NCI-H1105 (cell line): Measurements from ENCODE around the gene MUSTN1.
A peak's percentile ranks its signal among the peaks of the same experiment; 100 is the strongest.

Experiments
- DNase-seq: peaks from one replicate; lab custom pipeline; 2025; lab: John Stamatoyannopoulos, UW

Gene MUSTN1

DNA sequence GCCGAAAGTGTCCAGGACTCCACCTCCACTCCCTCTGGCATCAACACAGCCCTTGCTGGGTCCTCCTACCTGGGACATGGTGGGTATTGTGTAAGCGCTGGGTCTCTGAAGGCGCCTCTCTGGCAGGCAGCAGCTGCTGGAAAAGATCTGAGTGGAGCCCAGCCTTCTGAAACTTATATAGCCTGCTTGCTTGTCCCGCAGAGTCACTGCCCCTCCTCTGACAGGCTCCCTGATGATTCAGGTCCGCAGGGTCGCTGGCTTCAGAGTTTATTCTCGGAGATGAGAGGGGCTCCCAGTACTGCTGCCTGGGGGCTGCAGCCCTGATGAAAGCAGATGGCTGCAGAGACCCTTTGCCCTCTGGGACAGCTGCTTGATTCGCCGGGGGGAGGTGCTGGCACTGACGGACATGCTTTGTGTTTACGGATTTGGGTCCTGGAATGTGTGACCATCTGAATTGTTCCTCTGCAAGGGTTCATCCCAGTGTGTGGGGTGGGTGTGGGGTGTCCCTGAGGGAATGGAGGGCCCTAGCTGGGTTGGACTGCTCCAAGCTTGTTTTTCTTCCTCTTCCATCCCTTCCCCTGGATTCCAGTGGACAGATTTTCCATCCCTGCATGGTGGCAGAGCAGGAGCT is at the start of gene MUSTN1:
Gene MUSTN1, minus strand, starts transcription at position 149 of the 631 bp plus-strand sequence. Its CDS starts 71 bp downstream, at position 78.
- DNase-seq: no peak

DNA sequence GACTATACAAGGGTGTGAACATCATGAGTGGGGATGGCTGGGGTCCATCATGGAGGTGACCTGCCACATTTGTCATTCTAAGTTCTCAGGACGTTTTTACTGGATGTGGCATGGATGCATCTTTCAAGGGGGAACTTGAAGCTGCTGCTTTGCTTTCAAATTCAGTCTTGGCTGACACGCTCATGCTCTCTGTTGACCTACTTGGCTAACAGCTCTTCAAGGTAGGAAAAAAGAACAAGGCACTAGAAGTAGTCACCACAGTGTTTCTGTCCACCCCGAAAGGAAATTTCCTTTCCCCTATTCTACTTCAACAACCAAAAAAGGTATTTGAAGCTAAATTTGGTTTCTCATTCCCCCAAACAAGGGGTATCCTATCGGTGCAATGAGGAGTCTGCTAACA is 47.6 kb upstream of the MUSTN1 start:
- no peak for DNase-seq

DNA sequence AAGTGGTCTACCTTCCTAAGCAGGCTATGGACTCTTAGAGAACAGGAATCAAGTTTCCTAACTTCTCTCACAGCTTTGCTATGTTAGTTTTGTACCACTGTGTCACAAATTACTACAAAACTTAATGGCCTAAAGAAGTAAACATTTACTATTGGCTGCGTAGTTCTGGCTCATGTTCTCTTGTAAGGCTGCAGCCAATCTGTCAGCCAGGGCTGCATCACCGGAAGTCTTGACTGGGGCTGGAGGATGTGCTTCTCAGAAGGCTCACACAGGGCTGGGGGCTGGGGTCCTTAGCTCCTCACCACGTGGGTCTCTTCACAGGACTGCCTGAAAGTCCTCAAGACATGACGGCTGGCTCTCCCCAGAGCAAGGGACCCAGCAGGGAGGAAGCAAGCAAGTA is 47.1 kb upstream of the MUSTN1 start:
- no peak for DNase-seq

DNA sequence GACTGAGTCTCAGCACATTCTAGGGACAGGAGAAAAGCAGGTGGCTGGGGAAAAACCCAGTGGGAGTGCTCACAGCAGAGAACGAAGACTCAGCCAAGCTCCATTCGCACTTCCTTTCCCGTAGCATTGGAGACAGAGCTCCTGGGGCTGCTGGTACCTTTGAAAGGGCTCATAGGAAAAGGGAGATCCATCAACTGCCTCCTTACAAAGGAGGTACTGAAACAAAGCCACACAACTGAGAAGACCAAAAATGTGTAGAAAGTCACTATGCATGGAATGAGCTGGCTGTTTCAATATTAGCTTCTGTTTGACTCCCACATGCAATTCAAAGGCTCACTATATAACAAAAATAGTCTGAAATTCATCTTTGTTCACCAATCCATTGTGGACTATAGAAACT is 45.7 kb upstream of the MUSTN1 start:
- DNase-seq: no peak

DNA sequence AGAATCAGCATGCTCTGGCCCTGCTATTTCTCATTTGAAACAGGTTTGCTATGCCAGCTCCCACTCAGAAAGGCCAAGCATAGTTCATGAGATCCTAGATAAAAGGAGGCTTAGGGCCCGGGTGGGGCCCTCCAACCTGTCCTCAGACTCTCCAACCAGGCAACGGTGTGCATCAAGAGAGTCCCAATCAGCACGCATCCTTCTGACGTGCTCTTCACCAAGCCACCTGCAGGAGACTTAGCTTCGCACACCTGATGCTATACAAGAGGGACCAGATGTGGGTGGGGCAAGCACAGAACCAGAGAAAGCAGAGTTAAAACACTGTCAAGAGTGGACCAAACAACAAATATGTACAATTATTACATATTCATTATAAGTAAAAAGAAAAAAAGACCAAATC is 45.2 kb upstream of the MUSTN1 start:
- no peak for DNase-seq

DNA sequence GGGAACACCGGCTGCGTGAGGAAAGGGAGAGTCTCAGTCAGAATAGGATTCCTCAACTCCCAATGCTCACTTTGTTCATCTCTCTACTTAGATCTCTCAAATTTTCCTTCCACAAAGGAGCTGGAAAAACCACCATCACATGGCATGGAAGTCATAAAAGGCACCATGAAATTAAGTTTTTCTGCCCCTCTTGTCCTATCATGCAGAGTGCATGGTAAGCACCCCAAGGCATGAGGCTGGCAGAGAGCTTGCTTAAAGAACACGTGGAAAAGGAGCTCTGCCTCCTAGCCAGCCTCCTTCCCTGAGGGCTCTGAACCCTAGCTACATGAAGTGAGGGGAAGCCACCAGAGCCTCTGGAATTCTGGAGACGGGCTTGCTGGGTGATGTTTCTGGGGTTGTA is 44.8 kb upstream of the MUSTN1 start:
- no peak for DNase-seq

DNA sequence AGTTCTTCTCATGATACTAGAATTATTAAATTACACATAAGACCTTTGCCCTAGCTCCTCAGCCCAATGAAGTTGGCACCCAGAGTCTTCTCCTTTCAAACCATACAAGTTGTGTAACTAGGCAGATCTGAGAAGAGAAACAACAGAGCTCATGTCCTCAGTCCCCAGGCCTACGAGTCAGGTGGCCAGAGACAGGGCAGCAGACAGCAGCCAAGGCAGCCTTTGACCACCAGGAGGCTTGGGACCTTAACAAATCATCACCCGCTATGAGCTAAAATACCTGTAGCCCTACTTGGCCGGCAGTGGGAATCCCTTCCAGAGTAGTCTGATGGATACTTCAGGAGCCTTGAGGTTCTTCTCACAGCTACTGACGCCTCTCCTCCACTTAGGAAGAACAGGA is 44.3 kb upstream of the MUSTN1 start:
- DNase-seq: no peak

DNA sequence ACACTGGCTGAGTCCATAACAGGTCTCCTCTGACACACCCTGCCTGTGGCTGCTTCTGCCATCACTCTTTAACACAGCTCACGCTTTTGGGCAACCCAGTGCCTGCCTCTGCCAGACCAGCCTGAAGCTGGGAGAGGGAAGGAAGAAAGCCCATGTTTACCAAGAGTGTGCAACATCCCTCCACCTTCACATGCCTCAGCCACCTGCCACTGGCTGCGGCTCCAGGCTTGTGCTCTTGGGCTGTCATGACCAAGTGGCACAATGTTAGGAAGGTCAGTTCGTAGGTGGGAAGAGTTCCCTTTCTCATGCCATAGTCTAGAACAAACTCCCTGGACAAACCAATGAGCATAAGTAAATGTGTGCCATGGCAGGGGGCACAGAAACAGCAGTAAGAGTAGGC is 42.3 kb upstream of the MUSTN1 start:
- DNase-seq: no peak

DNA sequence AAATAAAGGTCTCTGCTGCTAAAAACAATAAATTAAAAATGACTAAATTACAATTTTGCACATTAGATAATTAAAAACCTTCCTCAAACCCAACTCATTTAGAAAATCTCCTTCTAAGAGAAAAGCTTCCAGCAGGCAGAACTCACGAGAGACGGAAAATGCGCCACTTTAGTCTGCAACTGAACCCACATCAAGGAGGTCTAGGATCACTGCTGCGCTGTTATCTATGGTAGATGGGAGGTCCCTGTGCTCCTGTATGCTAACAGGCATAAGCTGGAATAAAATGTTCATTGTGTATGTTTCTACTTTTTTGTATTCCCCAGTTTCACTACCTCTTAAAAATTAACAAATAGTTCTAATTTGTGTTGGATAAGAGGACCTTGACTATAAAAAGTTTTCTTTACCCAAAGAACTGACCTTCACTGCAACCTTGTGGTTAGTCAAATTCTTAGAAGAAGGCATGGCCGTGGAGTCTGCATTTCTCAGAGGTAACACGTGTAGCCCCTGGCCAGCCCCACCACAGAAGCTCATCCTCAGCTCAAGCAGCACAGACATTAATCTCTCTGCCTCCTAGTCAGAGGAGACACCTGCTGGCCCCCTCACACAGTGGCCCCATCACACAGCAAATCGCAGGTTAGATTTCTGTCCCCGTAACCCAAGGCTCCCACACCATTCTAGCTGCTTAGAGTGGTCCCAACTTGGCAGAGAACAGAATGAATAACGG is 40.2 kb upstream of the MUSTN1 start:
- no peak for DNase-seq

DNA sequence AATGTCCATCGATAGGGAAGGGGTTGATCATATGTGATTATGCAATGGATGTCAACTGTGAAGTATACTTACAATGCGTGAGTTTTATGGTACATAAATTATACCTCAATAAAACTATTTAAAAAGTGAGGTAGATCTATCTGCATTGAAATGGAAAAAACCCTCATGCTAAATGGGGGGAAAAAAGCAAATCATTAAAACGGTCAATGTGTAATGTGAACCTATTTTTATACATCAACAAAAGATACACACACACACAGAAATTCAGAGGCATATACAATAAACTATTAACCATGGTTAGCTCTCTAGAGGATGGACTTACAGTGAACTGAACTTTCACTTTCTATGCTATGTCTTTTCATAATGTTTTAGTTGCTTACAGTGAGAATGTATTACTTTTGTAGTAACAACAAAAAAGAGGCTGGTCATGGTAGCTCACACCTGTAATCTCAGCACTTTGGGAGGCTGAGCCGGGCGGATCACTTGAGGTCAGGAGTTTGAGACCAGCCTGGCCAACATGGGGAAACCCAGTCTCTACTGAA is 39.4 kb upstream of the MUSTN1 start:
- no peak for DNase-seq

DNA sequence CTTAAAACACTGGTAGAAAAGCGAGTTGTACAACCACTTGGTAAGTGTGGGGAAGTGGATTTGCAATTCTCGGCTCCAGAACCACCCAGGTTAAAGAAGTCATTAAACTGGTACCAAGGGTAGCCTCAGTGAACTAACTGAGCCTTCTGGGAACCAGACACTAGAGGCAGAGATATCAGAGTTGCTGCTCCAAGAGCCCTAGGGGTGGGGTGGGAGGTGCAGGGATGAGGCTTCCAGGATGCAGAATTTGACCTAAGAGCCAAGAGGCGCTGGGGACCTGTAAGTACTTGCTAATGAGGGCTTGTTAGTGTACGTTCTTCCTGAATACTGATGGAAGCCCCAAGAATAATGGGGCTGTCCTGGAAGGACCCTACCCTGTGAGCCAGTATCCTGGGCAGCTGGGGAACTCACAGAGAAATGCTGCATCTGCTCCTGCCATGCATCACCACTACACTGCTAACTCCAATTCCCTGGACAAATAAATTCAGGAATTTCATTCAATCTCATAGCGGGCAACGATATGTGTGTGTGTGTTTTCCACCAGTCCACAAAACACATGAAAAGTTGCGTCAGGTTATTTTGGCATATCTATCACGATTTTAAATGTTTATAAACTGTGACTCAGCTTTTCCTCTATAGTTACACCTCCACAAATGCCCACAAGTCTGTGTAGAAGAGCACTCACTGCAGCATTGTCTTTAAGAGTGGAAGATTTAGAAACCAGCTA is 38.8 kb upstream of the MUSTN1 start:
- no peak for DNase-seq

DNA sequence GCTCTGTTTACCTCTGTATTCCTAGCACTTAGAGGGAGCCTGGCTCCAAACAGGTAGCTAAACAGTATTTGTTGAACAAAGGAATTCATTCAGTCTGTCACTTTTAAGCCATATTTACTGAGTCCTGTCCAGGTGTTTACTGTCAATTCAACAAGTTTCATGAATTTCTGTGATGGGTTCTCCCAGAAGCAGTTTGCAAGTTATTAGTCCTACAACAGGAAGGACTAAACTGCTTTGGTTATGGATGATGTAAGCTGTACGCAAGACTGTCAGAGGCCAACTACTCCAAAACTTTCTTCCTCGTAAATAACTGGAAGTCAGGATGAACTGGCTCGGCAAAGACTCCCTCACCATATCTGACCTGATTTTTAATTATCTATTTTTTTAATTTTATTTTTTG is 37.4 kb upstream of the MUSTN1 start:
- DNase-seq: no peak

DNA sequence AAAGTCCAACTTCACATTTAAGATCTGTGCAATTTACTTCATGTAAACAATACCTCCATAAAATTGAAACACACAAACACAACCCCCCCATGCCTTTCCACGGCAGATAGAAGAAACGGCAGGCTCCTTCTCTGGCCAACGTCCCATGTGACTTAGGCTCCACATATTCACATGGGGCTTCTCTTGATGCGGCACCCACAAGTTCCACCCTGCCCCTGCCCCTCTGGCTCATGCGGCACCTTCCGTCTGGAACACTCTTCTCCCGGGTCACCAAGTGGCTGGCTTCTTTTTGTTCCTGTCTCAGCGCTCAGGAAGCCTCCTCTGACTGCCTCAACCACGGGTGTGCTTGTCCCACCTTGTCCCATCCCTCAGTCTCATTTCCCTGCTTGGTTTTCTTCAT is 36.9 kb upstream of the MUSTN1 start:
- no peak for DNase-seq

DNA sequence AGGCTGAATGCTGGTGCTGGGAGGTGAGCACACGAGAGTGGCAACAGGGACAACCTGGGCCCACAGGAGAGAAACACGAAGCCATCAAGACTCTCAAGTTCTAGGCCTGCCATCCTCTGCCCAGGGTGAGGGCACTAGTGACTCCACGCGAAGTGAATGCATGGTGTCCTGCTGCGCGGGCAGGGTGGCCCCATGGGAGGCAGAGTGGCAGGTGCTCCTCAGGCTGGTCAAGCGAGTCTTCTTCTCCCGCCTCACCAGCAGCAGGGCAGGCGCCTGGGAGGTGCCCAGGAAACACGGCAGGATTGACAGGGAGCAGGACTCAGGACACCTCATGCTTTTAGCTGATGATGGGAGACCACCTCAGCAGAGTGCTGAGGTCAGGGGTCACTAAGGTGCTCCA is 35.7 kb upstream of the MUSTN1 start:
- DNase-seq: no peak

DNA sequence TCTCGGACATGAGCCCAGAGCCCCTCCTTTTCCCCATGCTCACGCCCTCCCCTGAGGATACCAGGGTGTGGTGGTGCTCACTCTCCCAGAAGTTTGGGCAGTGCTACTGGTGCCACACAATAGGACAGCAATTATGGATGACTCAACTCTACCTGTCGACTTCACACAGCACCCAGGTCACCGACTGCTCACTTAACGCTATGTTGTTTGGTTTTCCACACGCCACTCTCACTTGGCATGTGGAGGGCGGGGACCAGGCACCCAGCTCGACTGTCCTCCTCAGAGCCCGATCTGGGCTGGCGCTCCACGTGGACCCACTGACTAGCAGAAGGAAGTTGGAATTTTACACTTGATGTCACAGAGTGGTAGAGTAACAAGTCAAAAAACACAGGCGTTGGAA is 31.6 kb upstream of the MUSTN1 start:
- DNase-seq: no peak

DNA sequence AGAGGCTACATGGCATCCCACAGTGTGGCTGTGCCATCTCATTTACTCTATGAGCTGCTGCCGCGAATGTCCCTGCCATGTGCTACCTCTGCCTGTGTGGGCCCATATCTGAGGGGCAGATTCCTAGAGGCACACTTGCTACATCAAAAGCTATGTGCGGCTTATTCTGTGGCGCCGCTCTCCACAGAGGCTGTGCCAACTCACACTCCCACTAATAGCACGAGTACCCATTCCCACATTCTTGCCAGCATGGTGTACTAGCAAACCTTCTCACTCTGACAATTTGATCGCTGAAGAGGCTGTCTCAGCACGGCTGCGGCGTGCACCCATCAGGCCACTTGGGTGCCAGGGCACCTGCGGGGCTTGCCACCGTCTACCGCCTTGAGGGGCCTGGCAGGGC is 31.2 kb upstream of the MUSTN1 start:
- DNase-seq: peak; percentile 77

DNA sequence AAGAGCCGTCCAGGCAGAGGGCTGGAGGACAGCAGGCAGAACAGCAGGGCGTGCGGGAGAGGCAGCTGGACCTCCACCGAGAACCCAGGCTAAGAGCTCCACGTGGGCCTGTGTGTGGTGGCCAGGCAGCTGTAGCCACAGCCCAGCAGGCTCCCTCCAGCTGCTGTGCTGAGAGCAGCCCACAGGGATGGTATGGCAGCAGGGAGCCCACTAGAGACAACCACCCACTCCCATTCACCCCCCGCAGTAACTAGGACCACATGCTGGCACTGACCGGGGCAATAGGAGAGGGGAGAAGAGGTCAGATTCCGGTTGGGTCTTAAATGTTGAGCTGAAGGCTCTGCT is 25.6 kb upstream of the MUSTN1 start:
- DNase-seq: no peak

DNA sequence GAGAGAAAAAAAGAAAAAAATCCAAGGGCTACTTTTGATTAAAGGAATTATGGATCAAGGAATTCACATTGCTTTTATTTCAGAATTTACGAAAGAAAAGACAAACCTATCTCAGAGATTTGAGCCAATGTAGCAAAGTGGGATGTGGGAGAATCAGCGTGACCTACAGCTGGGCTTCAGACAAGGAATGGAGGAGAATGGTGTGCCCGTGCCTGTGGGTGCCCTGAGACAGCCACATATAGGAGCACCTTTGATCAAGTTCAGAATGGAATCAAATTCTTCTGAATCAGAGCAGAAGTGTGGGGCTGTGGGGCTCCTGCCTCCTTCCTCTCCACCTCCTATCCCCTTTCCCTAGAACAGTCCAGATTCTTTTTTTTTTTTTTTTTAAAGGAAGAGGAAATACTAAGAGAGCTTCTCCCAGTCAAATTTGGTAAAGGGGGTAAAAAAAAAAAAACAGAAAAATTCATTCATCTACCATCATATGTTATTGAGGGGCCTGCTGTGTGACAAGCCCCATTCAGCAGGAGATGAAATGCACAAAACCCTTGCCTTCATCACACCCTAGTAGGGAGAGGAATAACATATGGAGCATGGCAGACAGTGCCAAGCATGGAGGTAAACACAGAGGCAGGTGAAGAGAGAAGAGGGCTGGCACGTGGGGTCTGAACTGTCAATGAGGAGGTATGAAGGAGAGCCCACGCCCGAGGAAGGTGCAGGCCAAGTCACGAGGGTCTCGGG is 25.0 kb upstream of the MUSTN1 start:
- DNase-seq: no peak

DNA sequence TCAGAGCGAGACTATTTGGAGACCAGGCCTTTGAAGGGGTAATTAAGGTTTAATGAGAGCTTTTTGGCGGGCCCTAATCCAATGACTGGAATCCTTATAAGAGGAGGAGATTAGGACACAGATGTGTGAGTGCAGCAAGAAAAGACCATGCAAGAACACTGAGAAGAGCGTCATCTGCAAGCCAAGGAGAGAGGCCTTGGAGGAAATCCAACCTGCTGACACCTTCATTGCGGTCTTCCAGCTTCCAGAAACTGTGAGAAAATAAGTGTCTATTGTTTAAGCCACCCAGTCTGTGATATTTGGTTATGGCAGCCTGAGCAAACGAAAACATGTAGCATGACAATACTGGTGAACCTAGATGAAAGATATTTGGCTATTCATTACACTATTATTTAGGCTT is 23.0 kb upstream of the MUSTN1 start:
- DNase-seq: no peak

DNA sequence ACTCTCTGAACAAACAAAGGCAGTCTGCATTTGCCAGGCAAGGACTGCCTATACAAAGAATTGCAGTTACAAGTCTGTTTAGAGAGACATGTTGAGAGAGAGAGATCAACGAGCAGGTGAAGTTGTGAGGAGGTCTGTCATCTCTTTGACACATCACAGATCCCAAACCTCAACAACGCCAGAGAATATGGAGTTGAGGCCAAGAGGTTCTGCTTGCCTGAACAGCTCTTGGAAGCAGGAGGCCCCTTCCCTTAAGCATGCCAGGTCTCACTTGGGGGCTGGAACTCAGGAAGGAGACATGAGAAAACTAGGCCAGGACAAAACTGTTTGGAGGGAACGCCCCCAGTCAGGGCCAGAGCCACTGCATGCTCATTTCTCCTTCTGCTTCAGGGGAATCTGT is 22.3 kb upstream of the MUSTN1 start:
- DNase-seq: no peak

DNA sequence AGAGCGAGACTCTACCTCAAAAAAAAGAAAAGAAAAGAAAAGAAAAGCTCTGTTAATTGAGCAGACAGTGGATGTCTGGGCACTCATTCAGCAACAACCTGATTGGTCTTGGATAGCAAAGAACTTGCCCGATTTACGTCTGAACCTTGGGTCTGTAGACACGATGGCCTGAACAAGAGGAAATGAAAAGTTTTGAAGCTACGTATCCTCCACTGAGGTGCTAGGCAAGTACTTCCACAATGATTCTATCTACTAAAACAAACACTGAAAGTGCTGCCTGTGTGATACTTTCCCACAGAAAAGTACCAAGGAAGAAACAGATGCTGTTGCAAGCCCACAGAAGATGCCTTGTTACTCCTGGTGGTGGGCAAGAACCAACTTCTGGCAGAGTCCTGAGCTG is 21.8 kb upstream of the MUSTN1 start:
- DNase-seq: no peak

DNA sequence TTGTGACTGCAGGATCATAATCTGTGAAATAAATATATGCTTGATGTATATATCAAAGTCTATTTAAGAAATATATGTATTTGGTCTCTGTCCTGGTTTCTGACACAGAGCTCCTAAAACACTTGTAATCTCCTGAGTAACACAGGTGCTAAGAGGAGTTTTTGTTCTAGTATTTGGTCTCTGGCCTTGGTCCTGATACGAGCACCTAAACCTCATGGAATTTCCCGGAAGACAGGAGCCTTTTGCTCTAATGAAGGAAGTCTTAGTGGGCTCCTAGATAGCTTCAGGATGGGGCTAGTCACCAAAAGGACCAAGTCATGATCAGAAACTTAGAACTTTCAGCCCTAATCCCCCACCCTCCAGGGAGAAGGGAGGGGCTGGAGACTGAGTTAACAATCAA is 19.2 kb upstream of the MUSTN1 start:
- no peak for DNase-seq

DNA sequence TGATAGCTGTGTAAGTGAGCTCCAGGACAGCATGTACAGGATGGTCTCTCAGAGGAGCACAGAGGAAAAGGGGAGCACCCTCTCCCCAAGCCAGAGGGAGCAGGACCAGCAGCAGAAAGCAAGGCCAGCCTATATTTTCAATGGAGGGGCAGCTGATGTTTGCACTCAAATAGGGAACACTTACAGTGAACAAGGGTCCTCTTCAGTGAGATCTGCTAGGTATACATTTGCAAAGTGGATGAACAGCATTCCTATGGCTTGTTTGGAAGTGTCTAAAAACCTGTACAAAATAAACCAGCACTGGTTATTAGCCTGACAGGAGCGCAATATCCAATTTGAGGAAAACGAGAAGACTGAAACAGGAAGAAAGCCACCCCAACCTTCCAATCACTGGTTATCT is 17.6 kb upstream of the MUSTN1 start:
- no peak for DNase-seq
